HepG2 (cell line): Measurements from ENCODE around the gene MIA2. TPM values are rescaled to one million over a fixed set of nuclear protein-coding genes. Genes with fewer than 3 reads are reported as not detected.

Source experiments
- GABPB1 ChIP-seq: IDR thresholded peaks from 2 replicates; pipeline ENCODE4 v1.6.1; 2016; ENCODE audit warnings: mild to moderate bottlenecking, missing genetic modification reagents, moderate library complexity, missing compliant biosample characterization
- GATAD2A ChIP-seq: IDR thresholded peaks from 2 replicates; pipeline ENCODE4 v1.6.1; 2016
- HNRNPL ChIP-seq: fragments of 200-400 bp; formaldehyde crosslinking; IDR thresholded peaks from 2 replicates; pipeline ENCODE4 v1.6.1; 2017; ENCODE audit warnings: mild to moderate bottlenecking, low read depth, low read length
- IRX3 ChIP-seq: sonication (generic); formaldehyde crosslinking; IDR thresholded peaks from 2 replicates; pipeline ENCODE4 v1.8.1; 2023; ENCODE audit warnings: mild to moderate bottlenecking, low read depth, missing genetic modification reagents, borderline replicate concordance
- KLF15 ChIP-seq: sonication (generic); formaldehyde crosslinking; IDR thresholded peaks from 2 replicates; pipeline ENCODE4 v1.8.1; 2023; ENCODE audit warnings: borderline replicate concordance, mild to moderate bottlenecking, inconsistent platforms, missing genetic modification reagents, mixed read lengths
- KLF9 ChIP-seq: IDR thresholded peaks from 2 replicates; pipeline ENCODE4 v1.6.1; 2016; ENCODE audit warnings: low read depth
- NFATC3 ChIP-seq: sonication (generic); formaldehyde crosslinking; IDR thresholded peaks from 2 replicates; pipeline ENCODE4 v1.5.1; 2020; ENCODE audit warnings: mild to moderate bottlenecking, missing genetic modification reagents
- RNF2 ChIP-seq: fragments of 450-650 bp; conservative IDR thresholded peaks from 2 replicates; pipeline ENCODE4 v1.6.1; 2016; ENCODE audit warnings: low read depth
- ZBTB10 ChIP-seq: sonication (generic); formaldehyde crosslinking; IDR thresholded peaks from 2 replicates; pipeline ENCODE4 v1.4.0; 2020; ENCODE audit warnings: missing genetic modification reagents, borderline replicate concordance
- ZFP62 ChIP-seq: sonication (generic); formaldehyde crosslinking; IDR thresholded peaks from 2 replicates; pipeline ENCODE4 v1.4.0; 2020; ENCODE audit warnings: missing genetic modification reagents
- ZNF281 ChIP-seq: sonication (generic); formaldehyde crosslinking; IDR thresholded peaks from 2 replicates; pipeline ENCODE4 v1.4.0; 2020; ENCODE audit warnings: missing genetic modification reagents, borderline replicate concordance
- ZNF33B ChIP-seq: sonication (generic); formaldehyde crosslinking; IDR thresholded peaks from 2 replicates; pipeline ENCODE4 v1.5.1; 2020; ENCODE audit warnings: mild to moderate bottlenecking, missing genetic modification reagents
- ZNF615 ChIP-seq: sonication (generic); formaldehyde crosslinking; IDR thresholded peaks from 2 replicates; pipeline ENCODE4 v1.5.0; 2020; ENCODE audit warnings: mild to moderate bottlenecking, missing genetic modification reagents, borderline replicate concordance
- ZNF644 ChIP-seq: IDR thresholded peaks from 2 replicates; pipeline ENCODE4 v1.6.1; 2016; ENCODE audit warnings: low read depth
- ZNF672 ChIP-seq: sonication (generic); formaldehyde crosslinking; IDR thresholded peaks from 2 replicates; pipeline ENCODE4 v1.8.1; 2022; ENCODE audit warnings: missing genetic modification reagents
- ZNF713 ChIP-seq: sonication (generic); formaldehyde crosslinking; IDR thresholded peaks from 2 replicates; pipeline ENCODE4 v1.4.0; 2020; ENCODE audit warnings: mild to moderate bottlenecking, missing genetic modification reagents
- ZNF792 ChIP-seq: IDR thresholded peaks from 2 replicates; pipeline ENCODE4 v1.6.1; 2016
- ZNF83 ChIP-seq: sonication (generic); formaldehyde crosslinking; IDR thresholded peaks from 2 replicates; pipeline ENCODE4 v1.4.0; 2020; ENCODE audit warnings: missing genetic modification reagents, mild to moderate bottlenecking, borderline replicate concordance
- polyA plus RNA-seq, 8 experiments: library from polyadenylated mRNA; depleted of rRNA in 3 of 8; stranded (reverse) in 7 of 8; unstranded in 1 of 8; fragments of >200 nt; fragmentation: Illumina TruSeq in 4 of 8; extraction: Trizol in 4 of 8; gene quantifications; 2 replicates each; pipeline versions ENCODE4 v1.2.1 to v1.2.3, GENCODE V29; 2011 to 2016; ENCODE audit warnings: low read depth in 4 of 8, missing spikeins in 1 of 8, mixed read lengths in 1 of 8; ENCODE audit not compliant: insufficient read depth in 1 of 8
- total RNA-seq, 5 experiments: library from RNA; depleted of rRNA; stranded (reverse); fragments of >200 nt; fragmentation: Illumina TruSeq; extraction: Trizol; gene quantifications; 2 replicates each; pipeline ENCODE4 v1.2.3, GENCODE V29; 2016; ENCODE audit warnings: low read depth in 1 of 5
- TF ChIP-seq, protein P1 (sequence below): sonication (generic); formaldehyde crosslinking; IDR thresholded peaks from 2 replicates; pipeline ENCODE4 v1.4.0; 2020; ENCODE audit warnings: missing genetic modification reagents, borderline replicate concordance
- TF ChIP-seq, protein P2 (sequence below): sonication (generic); formaldehyde crosslinking; IDR thresholded peaks from 2 replicates; pipeline ENCODE4 v1.5.0; 2020; ENCODE audit warnings: missing genetic modification reagents, mild to moderate bottlenecking, borderline replicate concordance

MIA2 gene
- total and polyA plus RNA-seq, 2 of the 13 experiments (the other 11 are each of a cell fraction or from before 2014, with no cell fraction given) = 134 to 158 TPM

GRCh38 chr14:39266871-39267607 lies 33.3 kb downstream of the MIA2 start (continued):
- TF ChIP-seq ZNF281 (no peak), ZNF33B (CRISPR knock-in tag) (peak; percentile 86; the same call in 1 of the 2 replicates), ZNF713 (CRISPR knock-in tag) (peak; percentile 42; the same call in 1 of the 2 replicates), RNF2 (no peak), IRX3 (CRISPR knock-in tag) (peak; percentile 98), ZNF615 (peak; percentile 97), NFATC3 (CRISPR knock-in tag) (no peak; the same call in 1 of the 2 replicates), ZFP62 (CRISPR knock-in tag) (peak; percentile 92), ZBTB10 (CRISPR knock-in tag) (peak; percentile 48), HNRNPL (peak; percentile 70; the same call in 1 of the 2 replicates), ZNF644 (CRISPR knock-in tag) (no peak), ZNF83 (peak; percentile 93), KLF15 (CRISPR knock-in tag) (peak; percentile 96), ZNF792 (CRISPR knock-in tag) (peak; percentile 82), ZNF672 (CRISPR knock-in tag) (no peak; the same call in 1 of the 2 replicates), GABPB1 (CRISPR knock-in tag) (peak; percentile 85), KLF9 (CRISPR knock-in tag) (peak; percentile 39; the same call in 1 of the 2 replicates), GATAD2A (no peak; the same call in 1 of the 2 replicates)
- TF ChIP-seq, protein P1, sequence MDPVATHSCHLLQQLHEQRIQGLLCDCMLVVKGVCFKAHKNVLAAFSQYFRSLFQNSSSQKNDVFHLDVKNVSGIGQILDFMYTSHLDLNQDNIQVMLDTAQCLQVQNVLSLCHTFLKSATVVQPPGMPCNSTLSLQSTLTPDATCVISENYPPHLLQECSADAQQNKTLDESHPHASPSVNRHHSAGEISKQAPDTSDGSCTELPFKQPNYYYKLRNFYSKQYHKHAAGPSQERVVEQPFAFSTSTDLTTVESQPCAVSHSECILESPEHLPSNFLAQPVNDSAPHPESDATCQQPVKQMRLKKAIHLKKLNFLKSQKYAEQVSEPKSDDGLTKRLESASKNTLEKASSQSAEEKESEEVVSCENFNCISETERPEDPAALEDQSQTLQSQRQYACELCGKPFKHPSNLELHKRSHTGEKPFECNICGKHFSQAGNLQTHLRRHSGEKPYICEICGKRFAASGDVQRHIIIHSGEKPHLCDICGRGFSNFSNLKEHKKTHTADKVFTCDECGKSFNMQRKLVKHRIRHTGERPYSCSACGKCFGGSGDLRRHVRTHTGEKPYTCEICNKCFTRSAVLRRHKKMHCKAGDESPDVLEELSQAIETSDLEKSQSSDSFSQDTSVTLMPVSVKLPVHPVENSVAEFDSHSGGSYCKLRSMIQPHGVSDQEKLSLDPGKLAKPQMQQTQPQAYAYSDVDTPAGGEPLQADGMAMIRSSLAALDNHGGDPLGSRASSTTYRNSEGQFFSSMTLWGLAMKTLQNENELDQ (CRISPR knock-in tag) = peak; percentile 61; the same call in 1 of the 2 replicates
- TF ChIP-seq, protein P2, sequence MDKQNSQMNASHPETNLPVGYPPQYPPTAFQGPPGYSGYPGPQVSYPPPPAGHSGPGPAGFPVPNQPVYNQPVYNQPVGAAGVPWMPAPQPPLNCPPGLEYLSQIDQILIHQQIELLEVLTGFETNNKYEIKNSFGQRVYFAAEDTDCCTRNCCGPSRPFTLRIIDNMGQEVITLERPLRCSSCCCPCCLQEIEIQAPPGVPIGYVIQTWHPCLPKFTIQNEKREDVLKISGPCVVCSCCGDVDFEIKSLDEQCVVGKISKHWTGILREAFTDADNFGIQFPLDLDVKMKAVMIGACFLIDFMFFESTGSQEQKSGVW (CRISPR knock-in tag) = no peak; the same call in 1 of the 2 replicates
